Measurements from ENCODE around the gene SMARCE1.

The SMARCE1 gene

GRCh38 chr17:40610359-40610758, 37.3 kb downstream of the SMARCE1 start:
- POLR2A ChIA-PET (ENCODE audit: low non-redundant PET), result no interaction called here
- DNase-seq (ENCODE audit: low spot score), result no peak
- CTCF ChIA-PET, result no interaction called here
- TF ChIP-seq CTCF (conservative IDR thresholded peaks at IDR 0.05; ENCODE audit: low read depth), result no peak
- no peak overlapping the region for H3K27ac ChIP-seq

GRCh38 chr17:40608061-40608581, 39.5 kb downstream of the SMARCE1 start:
- DNase-seq (ENCODE audit: low spot score), result no peak
- ChIA-PET CTCF (interaction anchor here (0.7 kb wide), 2 partner anchors 129 to 888 kb away, joined by 3 read pairs; no protein-coding TSS in a partner anchor), POLR2A (ENCODE audit: low non-redundant PET) (no interaction called here)
- no peak for TF ChIP-seq CTCF (conservative IDR thresholded peaks at IDR 0.05; ENCODE audit: low read depth)
- H3K27ac ChIP-seq, result no peak overlapping the region

- ChIA-PET CTCF (no interaction called here), POLR2A (ENCODE audit: low non-redundant PET) (no interaction called here)
- H3K27ac ChIP-seq, result no peak overlapping the region
- DNase-seq (ENCODE audit: low spot score), result no peak
- TF ChIP-seq CTCF (conservative IDR thresholded peaks at IDR 0.05; ENCODE audit: low read depth), result no peak
These were observed 40.0 kb downstream of the SMARCE1 start for GRCh38 chr17:40607641-40608040.

- no peak for TF ChIP-seq CTCF (conservative IDR thresholded peaks at IDR 0.05; ENCODE audit: low read depth)
- POLR2A ChIA-PET (ENCODE audit: low non-redundant PET), result no interaction called here
- no peak overlapping the region for H3K27ac ChIP-seq
- CTCF ChIA-PET, result interaction anchor here (0.6 kb wide), 1 partner anchor 141 kb away, joined by 4 read pairs; no protein-coding TSS in a partner anchor
- no peak for DNase-seq (ENCODE audit: low spot score)
These were observed 40.9 kb downstream of the SMARCE1 start for GRCh38 chr17:40606548-40607353.

GRCh38 chr17:40605306-40605705, 42.3 kb downstream of the SMARCE1 start:
- TF ChIP-seq CTCF (conservative IDR thresholded peaks at IDR 0.05; ENCODE audit: low read depth), result no peak
- no peak for DNase-seq (ENCODE audit: low spot score)
- ChIA-PET POLR2A (ENCODE audit: low non-redundant PET) (no interaction called here), CTCF (interaction anchor here (1.9 kb wide), 1 partner anchor 10 kb away, joined by 5 read pairs; no protein-coding TSS in a partner anchor)
- H3K27ac ChIP-seq, result no peak overlapping the region

- no peak for TF ChIP-seq CTCF (conservative IDR thresholded peaks at IDR 0.05; ENCODE audit: low read depth)
- no peak overlapping the region for H3K27ac ChIP-seq
- ChIA-PET POLR2A (ENCODE audit: low non-redundant PET) (no interaction called here), CTCF (interaction anchor here (1.9 kb wide), 1 partner anchor 11 kb away, joined by 5 read pairs; no protein-coding TSS in a partner anchor)
- DNase-seq (ENCODE audit: low spot score), result no peak
These were observed 43.1 kb downstream of the SMARCE1 start for GRCh38 chr17:40604327-40605080.

All from RWPE1 (cell line).